ENCODE results near the gene FOXM1.
A peak's percentile ranks its signal among the peaks of the same experiment; 100 is the strongest.

The FOXM1 gene

DNA sequence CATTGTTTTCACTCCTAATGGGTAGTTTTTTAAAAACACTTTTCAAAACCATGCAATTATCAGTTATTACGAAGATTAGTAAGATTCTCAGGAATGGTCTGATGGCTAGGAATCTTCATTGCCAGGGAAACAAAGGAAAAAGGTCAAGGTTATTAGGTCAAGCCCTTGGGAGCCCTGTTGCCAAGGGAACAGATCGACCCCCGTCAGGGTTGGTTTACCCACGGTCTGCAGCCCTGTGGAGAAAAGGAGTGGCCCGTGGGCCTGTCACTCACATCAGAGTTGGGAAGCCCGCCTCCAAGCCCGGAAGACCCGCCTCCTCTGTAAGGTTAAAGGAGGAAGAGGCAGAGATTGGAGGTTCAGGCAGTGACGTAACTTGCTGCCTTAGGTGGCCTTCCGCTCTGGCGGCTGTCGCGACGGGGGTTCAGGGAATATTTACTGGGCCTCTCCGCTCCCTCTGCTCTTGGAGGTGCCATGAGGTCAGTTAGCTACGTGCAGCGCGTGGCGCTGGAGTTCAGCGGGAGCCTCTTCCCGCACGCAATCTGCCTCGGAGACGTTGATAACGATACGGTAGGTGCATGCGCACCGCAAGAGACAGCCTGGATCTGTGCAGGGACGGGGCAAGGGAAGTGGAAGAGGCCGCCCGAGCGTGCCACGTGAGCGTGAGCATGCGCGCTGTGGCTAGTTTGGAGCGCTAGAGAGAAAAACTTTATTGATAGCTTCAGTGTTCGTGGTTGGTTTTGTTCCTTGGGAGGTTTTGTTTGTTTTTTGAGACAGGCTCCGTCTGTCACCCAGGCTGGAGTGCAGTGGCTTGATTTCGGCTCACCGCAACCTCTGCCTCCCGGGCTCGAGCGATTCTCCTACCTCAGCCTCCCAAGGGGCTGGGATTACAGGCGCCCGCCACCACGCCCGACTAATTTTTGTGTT is 64.4 kb downstream of the FOXM1 start, which contains the start of gene ITFG2:
Gene ITFG2, plus strand, starts transcription at position 379 of the 924 bp plus-strand sequence. Its CDS starts 93 bp downstream, at position 472.
- no peaks in the 10 kb centered on the region for H3K27me3 Mint-ChIP-seq
- no peaks in the 10 kb centered on the region for H3K9me3 Mint-ChIP-seq
- H3K27ac Mint-ChIP-seq = peak within 1 kb of the TSS; percentile 100
- peaks cover 16% of the 10 kb centered on the region for H3K36me3 Mint-ChIP-seq (ENCODE audit: low read depth)
- peak within 1 kb of the TSS; percentile 100 for H3K4me3 Mint-ChIP-seq
- peaks cover 39% of the 10 kb centered on the region for H3K4me1 Mint-ChIP-seq (ENCODE audit: low read depth)

DNA sequence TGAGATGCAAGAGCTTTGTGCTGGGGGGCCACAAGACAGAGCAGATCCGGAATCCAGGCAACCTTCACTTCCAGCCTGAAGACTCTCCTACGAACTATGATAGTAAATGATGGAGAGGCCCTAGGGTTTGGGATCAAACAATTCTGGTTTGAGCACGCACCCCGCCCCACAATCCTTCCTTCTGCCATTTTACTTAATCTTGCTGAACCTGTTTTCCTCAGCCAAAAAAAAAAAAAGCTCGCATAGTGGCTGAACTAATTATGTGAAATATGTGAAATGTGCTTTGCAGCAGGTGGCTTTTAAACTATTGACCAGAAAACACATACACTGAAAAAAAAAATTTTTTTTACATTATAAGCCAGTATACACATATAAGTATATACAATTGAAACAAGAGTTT is 65.2 kb downstream of the FOXM1 start:
- H3K27ac Mint-ChIP-seq = peak overlapping the region; percentile 58
- peaks cover 19% of the 10 kb centered on the region for H3K36me3 Mint-ChIP-seq (ENCODE audit: low read depth)
- no peaks in the 10 kb centered on the region for H3K9me3 Mint-ChIP-seq
- peak overlapping the region; percentile 100 for H3K4me3 Mint-ChIP-seq
- no peaks in the 10 kb centered on the region for H3K27me3 Mint-ChIP-seq
- peaks cover 39% of the 10 kb centered on the region for H3K4me1 Mint-ChIP-seq (ENCODE audit: low read depth)

Data from stimulated activated naive CD8-positive, alpha-beta T cell treated with anti-CD3 and anti-CD28 coated beads, Interleukin-15, Interleukin-2, amounts not matched to agents 100 ng/mL and 50 ng/mL, for 24 hours (primary cell).